GM12872 (cell line): ENCODE measurements around the gene TBX15.

Source experiments
- TF ChIP-seq, protein P1 (sequence below): IDR thresholded peaks from 3 replicates; pipeline ENCODE4 v1.5.1; 2011; ENCODE audit warnings: low read depth, mild to moderate bottlenecking, low read length, moderate library complexity; ENCODE audit not compliant: insufficient read depth

Gene TBX15

DNA sequence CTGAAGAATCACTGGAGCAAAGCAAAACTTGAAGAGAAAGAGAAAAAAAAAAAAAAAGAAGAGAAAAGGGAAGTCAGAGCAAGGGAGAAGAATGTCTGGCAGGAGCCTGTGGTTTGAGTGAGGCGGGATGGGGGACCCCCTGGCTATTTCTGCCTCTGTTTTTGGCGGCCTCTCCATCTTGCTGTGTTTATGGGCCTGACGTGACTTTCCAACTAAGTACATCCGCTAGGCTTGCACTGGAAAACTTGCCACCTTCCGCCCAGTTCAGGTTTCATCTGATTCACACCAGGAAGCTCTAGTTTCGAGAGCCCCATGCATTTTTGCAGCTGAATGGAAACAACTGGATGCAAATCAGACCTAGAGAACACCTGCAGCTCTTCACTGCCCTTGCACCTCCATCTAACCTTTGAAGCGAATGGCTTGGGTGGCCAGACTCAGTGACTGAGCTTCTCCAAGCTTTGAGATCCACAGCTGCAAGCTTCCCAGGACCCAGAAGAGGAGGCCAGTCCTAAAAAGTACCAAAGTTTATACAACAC is 28.0 kb downstream of the TBX15 start:
- TF ChIP-seq, protein P1, sequence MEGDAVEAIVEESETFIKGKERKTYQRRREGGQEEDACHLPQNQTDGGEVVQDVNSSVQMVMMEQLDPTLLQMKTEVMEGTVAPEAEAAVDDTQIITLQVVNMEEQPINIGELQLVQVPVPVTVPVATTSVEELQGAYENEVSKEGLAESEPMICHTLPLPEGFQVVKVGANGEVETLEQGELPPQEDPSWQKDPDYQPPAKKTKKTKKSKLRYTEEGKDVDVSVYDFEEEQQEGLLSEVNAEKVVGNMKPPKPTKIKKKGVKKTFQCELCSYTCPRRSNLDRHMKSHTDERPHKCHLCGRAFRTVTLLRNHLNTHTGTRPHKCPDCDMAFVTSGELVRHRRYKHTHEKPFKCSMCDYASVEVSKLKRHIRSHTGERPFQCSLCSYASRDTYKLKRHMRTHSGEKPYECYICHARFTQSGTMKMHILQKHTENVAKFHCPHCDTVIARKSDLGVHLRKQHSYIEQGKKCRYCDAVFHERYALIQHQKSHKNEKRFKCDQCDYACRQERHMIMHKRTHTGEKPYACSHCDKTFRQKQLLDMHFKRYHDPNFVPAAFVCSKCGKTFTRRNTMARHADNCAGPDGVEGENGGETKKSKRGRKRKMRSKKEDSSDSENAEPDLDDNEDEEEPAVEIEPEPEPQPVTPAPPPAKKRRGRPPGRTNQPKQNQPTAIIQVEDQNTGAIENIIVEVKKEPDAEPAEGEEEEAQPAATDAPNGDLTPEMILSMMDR: no peak

DNA sequence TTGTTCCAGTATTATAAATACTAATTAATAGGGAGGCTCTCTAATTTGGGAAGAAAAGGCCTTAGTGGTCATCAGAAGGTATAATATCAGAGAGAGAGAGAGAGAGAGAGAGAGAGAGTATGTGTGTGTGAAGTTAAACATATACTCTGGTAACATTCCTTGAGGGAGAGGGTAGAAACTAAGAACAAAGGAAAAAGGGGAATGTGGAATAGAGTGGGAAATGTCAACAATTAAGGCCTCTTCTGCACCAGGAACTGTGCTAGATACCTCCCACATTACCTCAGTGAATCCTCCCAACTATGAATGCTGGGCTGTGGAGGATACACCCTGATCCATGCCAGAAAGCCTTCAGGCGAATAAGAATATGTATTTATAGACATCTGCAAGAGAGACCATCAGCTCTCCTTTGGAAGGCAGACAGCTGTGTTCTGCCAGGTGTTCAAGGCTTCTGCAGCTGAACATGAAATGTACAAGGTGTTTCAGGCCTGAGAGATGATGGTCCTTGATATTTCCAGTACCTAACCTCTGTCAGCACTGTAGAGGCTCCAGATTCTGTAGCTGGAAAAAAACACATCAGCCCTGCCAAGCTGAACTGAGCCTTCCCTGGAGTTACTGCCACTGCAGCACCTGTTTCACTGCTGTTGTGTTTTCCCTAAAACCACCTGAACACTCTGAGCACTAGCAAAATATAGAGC is 29.1 kb downstream of the TBX15 start:
- TF ChIP-seq, protein P1: no peak

DNA sequence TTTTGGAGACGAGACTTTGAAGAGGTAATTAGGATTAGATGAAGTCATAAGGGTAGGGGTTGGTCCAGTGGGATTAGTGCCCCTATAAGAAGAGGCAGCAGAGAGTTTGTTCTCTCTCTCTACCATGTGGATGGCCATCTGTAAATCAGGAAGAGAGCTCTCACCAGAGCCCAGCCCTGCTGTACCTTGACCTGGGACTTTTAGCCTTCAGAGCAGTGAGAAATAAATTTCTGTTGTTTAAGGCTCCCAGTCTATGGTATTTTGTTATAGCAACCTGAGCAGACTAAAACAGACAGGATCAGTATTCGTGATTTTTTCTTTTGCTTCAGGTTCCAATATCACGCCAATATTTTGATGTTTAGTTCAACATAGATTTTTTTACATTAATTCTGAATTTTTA is 30.0 kb downstream of the TBX15 start:
- TF ChIP-seq, protein P1: no peak

GRCh38 chr1:118954301-118954905 is 33.7 kb downstream of the TBX15 start:
- TF ChIP-seq, protein P1: no peak

DNA sequence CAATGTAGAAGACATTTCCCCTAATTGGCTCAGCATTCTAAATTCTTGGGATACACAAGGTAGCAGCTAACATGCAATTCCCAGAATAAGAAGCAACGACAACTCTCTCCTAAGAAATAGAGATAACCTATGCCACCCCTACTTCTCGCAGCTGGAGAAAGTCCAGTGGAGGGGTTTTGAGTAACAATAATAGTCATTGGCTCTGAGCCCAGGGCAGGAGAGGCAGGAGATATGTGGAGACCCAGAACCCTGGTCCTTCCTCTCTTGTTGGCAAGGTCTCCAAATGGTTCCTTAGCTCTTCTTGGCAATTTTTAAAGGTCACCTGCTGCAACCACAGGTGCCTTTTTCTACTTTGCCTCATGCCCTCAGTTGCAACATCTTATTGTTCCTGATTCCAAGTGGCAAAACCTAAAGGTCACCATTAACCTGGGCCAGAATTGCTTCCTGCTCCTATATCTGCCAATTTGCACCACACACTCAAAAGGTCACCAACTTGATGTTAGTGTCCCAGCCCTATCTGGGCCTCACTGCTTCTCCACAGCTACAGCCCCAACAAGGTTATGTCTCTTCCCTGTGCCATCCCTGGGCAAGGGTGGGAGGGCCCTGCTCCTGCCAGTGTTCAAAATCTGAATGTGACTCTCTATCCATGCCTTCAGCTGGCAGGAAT is 36.7 kb downstream of the TBX15 start:
- TF ChIP-seq, protein P1: no peak

GRCh38 chr1:118949315-118949714 is 38.8 kb downstream of the TBX15 start:
- TF ChIP-seq, protein P1: no peak

DNA sequence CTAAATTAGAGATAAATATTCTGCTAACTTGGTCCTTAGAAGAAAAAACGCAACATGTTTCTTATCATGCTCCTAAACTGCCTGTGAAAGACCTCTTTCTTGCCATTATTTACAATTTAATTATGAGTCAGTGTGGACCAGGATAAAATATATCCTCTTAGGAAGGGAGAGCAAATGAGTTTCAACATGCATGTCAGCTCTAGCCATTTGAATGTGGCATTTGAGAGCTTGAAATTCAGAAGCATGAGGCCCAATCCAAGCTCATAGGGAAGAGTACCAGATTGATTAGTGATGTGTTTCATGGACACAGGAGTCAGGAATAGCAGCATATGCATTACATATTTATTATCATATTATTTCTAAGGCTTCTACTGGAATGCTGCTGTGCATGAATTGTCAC is 39.3 kb downstream of the TBX15 start:
- TF ChIP-seq, protein P1: no peak
